ENCODE results near the gene PYROXD2. TPM values are rescaled to one million over a fixed set of nuclear protein-coding genes. Genes with fewer than 3 reads are reported as not detected.

The PYROXD2 gene
- total RNA-seq, 1 donor = 33.9 TPM

GRCh38 chr10:98435178-98435577, 20.2 kb upstream of the PYROXD2 start:
- DNase-seq (ENCODE audit: low read depth in 2 of 3, low spot score in 2 of 3) = no peak

GRCh38 chr10:98433881-98434732, 19.1 kb upstream of the PYROXD2 start:
- no peak for DNase-seq (ENCODE audit: low read depth in 2 of 3, low spot score in 2 of 3)

GRCh38 chr10:98433371-98433770, 18.4 kb upstream of the PYROXD2 start:
- no peak for DNase-seq (ENCODE audit: low read depth in 2 of 3, low spot score in 2 of 3)

GRCh38 chr10:98432330-98432729, 17.3 kb upstream of the PYROXD2 start:
- DNase-seq (ENCODE audit: low read depth in 2 of 3, low spot score in 2 of 3) = peak in 1 of 3 donors; percentile 6

GRCh38 chr10:98431016-98431415, 16.0 kb upstream of the PYROXD2 start:
- DNase-seq (ENCODE audit: low read depth in 2 of 3, low spot score in 2 of 3) = no peak

- DNase-seq (ENCODE audit: low read depth in 2 of 3, low spot score in 2 of 3) = no peak
Measured at GRCh38 chr10:98430427-98430826, 15.4 kb upstream of the PYROXD2 start.

- no peak for DNase-seq (ENCODE audit: low read depth in 2 of 3, low spot score in 2 of 3)
Measured at GRCh38 chr10:98429320-98430072, 14.5 kb upstream of the PYROXD2 start.

GRCh38 chr10:98427011-98427515, 12.1 kb upstream of the PYROXD2 start:
- no peak for DNase-seq (ENCODE audit: low read depth in 2 of 3, low spot score in 2 of 3)

GRCh38 chr10:98425511-98426352, 10.8 kb upstream of the PYROXD2 start:
- DNase-seq (ENCODE audit: low read depth in 2 of 3, low spot score in 2 of 3) = peak in 2 of 3 donors; percentile 29 to 32

- DNase-seq (ENCODE audit: low read depth in 2 of 3, low spot score in 2 of 3) = no peak
Measured at GRCh38 chr10:98424295-98425254, 9.6 kb upstream of the PYROXD2 start.

- no peak for DNase-seq (ENCODE audit: low read depth in 2 of 3, low spot score in 2 of 3)
Measured at GRCh38 chr10:98423691-98424120, 8.7 kb upstream of the PYROXD2 start.

- no peak for DNase-seq (ENCODE audit: low read depth in 2 of 3, low spot score in 2 of 3)
Measured at GRCh38 chr10:98422182-98422581, 7.2 kb upstream of the PYROXD2 start.

- no peak for DNase-seq (ENCODE audit: low read depth in 2 of 3, low spot score in 2 of 3)
Measured at GRCh38 chr10:98420786-98421185, 5.8 kb upstream of the PYROXD2 start.

GRCh38 chr10:98419469-98420261, 4.7 kb upstream of the PYROXD2 start:
- DNase-seq (ENCODE audit: low read depth in 2 of 3, low spot score in 2 of 3) = no peak

- no peak for DNase-seq (ENCODE audit: low read depth in 2 of 3, low spot score in 2 of 3)
Measured at GRCh38 chr10:98418665-98419468, 3.9 kb upstream of the PYROXD2 start.

- DNase-seq (ENCODE audit: low read depth in 2 of 3, low spot score in 2 of 3) = no peak
Measured at GRCh38 chr10:98417973-98418664, 3.1 kb upstream of the PYROXD2 start.

- DNase-seq (ENCODE audit: low read depth in 2 of 3, low spot score in 2 of 3) = no peak
Measured at GRCh38 chr10:98417481-98417959, 2.5 kb upstream of the PYROXD2 start.
